ENCODE measurements around the gene FBXW8. TPM values are rescaled to one million over a fixed set of nuclear protein-coding genes. Genes with fewer than 3 reads are reported as not detected.
A peak's percentile ranks its signal among the peaks of the same experiment; 100 is the strongest.

Gene FBXW8
- total and polyA plus RNA-seq, 7 experiments from 2014 or later: 4.8 to 13.2 (median 11.7) TPM

- Mint-ChIP-seq H3K27me3 (peaks cover 0 to 2% (median 0%) of the 10 kb centered on the region in 5 donors), H3K4me1 (peaks cover 59 to 91% (median 80%) of the 10 kb centered on the region in 7 donors), H3K4me3 (peak overlapping the region in 4 of 10 donors; percentile 9 to 54 (median 36)), H3K9me3 (peaks cover 0 to 1% (median 0%) of the 10 kb centered on the region in 11 donors), H3K36me3 (peaks cover 0 to 41% (median 7%) of the 10 kb centered on the region in 5 donors), H3K27ac (peak overlapping the region in 3 of 9 donors; percentile 3 to 85 (median 64))
- no peaks in the 10 kb centered on the region for H3K27me3 ChIP-seq (ENCODE audit: control insufficient read depth in 2 of 2, insufficient read depth in 2 of 2, low read length in 2 of 2)
- intact Hi-C loops (cut with micrococcal nuclease): loop anchor here (5.0 to 10.0 kb wide), 4 partner anchors 184 to 1454 kb away; partner anchors contain the start of genes FBXO21 (in 1 of the 2), RNFT2 (in 1 of the 2), SPRING1 (in 1 of the 2) and SUDS3 (in 1 of the 2)
- no peak for ATAC-seq
- H3K4me1 ChIP-seq (ENCODE audit: control insufficient read depth in 2 of 2, insufficient read depth in 2 of 2, low read length in 2 of 2): peaks cover 36 to 54% of the 10 kb centered on the region in 2 donors
- no peak overlapping the region for H3K4me3 ChIP-seq (ENCODE audit: low read length)
- POLR2A ChIA-PET: interaction anchor here (0.6 kb wide), 1 partner anchor 167 kb away, joined by 3 read pairs; no protein-coding TSS in a partner anchor
- H3K9me3 ChIP-seq (ENCODE audit: control insufficient read depth in 2 of 3, low read length in 3 of 3): no peaks in the 10 kb centered on the region
- no peaks in the 10 kb centered on the region for H3K36me3 ChIP-seq (ENCODE audit: control insufficient read depth in 2 of 3, insufficient read depth in 3 of 3, low read length in 3 of 3)
- no peak for DNase-seq
- CTCF ChIA-PET: interaction anchor here (1.0 kb wide), 1 partner anchor 211 kb away, joined by 3 read pairs; no protein-coding TSS in a partner anchor
- no peak overlapping the region for H3K27ac ChIP-seq (ENCODE audit: low read depth, low read length)
Measured at GRCh38 chr12:116920939-116921338, 10.2 kb downstream of the FBXW8 start.

GRCh38 chr12:116922194-116922897 is 11.6 kb downstream of the FBXW8 start:
- no peaks in the 10 kb centered on the region for H3K9me3 ChIP-seq (ENCODE audit: control insufficient read depth in 2 of 3, low read length in 3 of 3)
- Mint-ChIP-seq H3K27me3 (peaks cover 0 to 6% (median 0%) of the 10 kb centered on the region in 5 donors), H3K4me3 (peak overlapping the region; percentile 26 to 74 (median 61)), H3K4me1 (peaks cover 57 to 93% (median 88%) of the 10 kb centered on the region in 7 donors), H3K27ac (peak overlapping the region; percentile 55 to 88 (median 73)), H3K36me3 (peaks cover 0 to 36% (median 0%) of the 10 kb centered on the region in 5 donors), H3K9me3 (no peaks in the 10 kb centered on the region)
- H3K27ac ChIP-seq (ENCODE audit: low read depth, low read length): peak overlapping the region; percentile 8
- H3K36me3 ChIP-seq (ENCODE audit: control insufficient read depth in 2 of 3, insufficient read depth in 3 of 3, low read length in 3 of 3): no peaks in the 10 kb centered on the region
- H3K27me3 ChIP-seq (ENCODE audit: control insufficient read depth in 2 of 2, insufficient read depth in 2 of 2, low read length in 2 of 2): no peaks in the 10 kb centered on the region
- POLR2A ChIA-PET: no interaction called here
- ATAC-seq: no peak
- intact Hi-C loops (cut with micrococcal nuclease): loop anchor here (2.0 to 10.0 kb wide), 5 partner anchors 176 to 1452 kb away; partner anchors contain the start of genes FBXO21 (in 1 of the 2), RNFT2 (in 1 of the 2), SPRING1 (in 1 of the 2) and SUDS3 (in 1 of the 2)
- peaks cover 26 to 68% of the 10 kb centered on the region in 2 donors for H3K4me1 ChIP-seq (ENCODE audit: control insufficient read depth in 2 of 2, insufficient read depth in 2 of 2, low read length in 2 of 2)
- peak in 5 of 9 donors; percentile 17 to 36 (median 22) for DNase-seq
- CTCF ChIA-PET: no interaction called here
- no peak overlapping the region for H3K4me3 ChIP-seq (ENCODE audit: low read length)

- Mint-ChIP-seq H3K4me1 (peaks cover 51 to 86% (median 70%) of the 10 kb centered on the region in 7 donors), H3K4me3 (peak overlapping the region; percentile 27 to 82 (median 77)), H3K27ac (peak overlapping the region; percentile 40 to 82 (median 62)), H3K27me3 (peaks cover 0 to 8% (median 0%) of the 10 kb centered on the region in 5 donors), H3K36me3 (peaks cover 7 to 36% (median 10%) of the 10 kb centered on the region in 5 donors), H3K9me3 (no peaks in the 10 kb centered on the region)
- H3K4me1 ChIP-seq (ENCODE audit: control insufficient read depth in 2 of 2, insufficient read depth in 2 of 2, low read length in 2 of 2): peaks cover 26 to 59% of the 10 kb centered on the region in 2 donors
- peak overlapping the region; percentile 21 for H3K4me3 ChIP-seq (ENCODE audit: low read length)
- no peaks in the 10 kb centered on the region for H3K9me3 ChIP-seq (ENCODE audit: control insufficient read depth in 2 of 3, low read length in 3 of 3)
- H3K27me3 ChIP-seq (ENCODE audit: control insufficient read depth in 2 of 2, insufficient read depth in 2 of 2, low read length in 2 of 2): no peaks in the 10 kb centered on the region
- ChIA-PET CTCF (no interaction called here), POLR2A (interaction anchor here (1.0 to 1.1 kb wide), 2 partner anchors 11 to 14 kb away, joined by 3 to 4 read pairs; no protein-coding TSS in a partner anchor)
- H3K36me3 ChIP-seq (ENCODE audit: control insufficient read depth in 2 of 3, insufficient read depth in 3 of 3, low read length in 3 of 3): no peaks in the 10 kb centered on the region
- no peak overlapping the region for H3K27ac ChIP-seq (ENCODE audit: low read depth, low read length)
- intact Hi-C loops (cut with micrococcal nuclease): loop anchor here (1.0 to 10.0 kb wide), 11 partner anchors 14 to 1450 kb away; partner anchors contain the start of genes RNFT2 (in 2 of the 2), SPRING1 (in 2 of the 2), FBXO21 (in 1 of the 2) and FBXW8 (in 1 of the 2)
- DNase-seq: peak in 8 of 9 donors; percentile 46 to 86 (median 80)
- peak; percentile 96 for ATAC-seq
Measured at GRCh38 chr12:116924558-116925453, 14.1 kb downstream of the FBXW8 start.

GRCh38 chr12:116926283-116927243 is 15.8 kb downstream of the FBXW8 start:
- H3K4me3 Mint-ChIP-seq: peak overlapping the region in 6 of 10 donors; percentile 17 to 82 (median 56)
- H3K4me3 ChIP-seq (ENCODE audit: low read length): no peak overlapping the region
- CTCF ChIA-PET: no interaction called here

GRCh38 chr12:116927244-116927940 is 16.6 kb downstream of the FBXW8 start:
- Mint-ChIP-seq H3K27ac (no peak overlapping the region), H3K4me1 (peaks cover 29 to 72% (median 56%) of the 10 kb centered on the region in 7 donors), H3K36me3 (peaks cover 7 to 42% (median 28%) of the 10 kb centered on the region in 5 donors), H3K27me3 (peaks cover 0 to 8% (median 0%) of the 10 kb centered on the region in 5 donors), H3K9me3 (no peaks in the 10 kb centered on the region), H3K4me3 (no peak overlapping the region)
- ChIA-PET CTCF (no interaction called here), POLR2A (no interaction called here)
- Histone ChIP-seq H3K4me1 (ENCODE audit: control insufficient read depth in 2 of 2, insufficient read depth in 2 of 2, low read length in 2 of 2) (peaks cover 20 to 43% of the 10 kb centered on the region in 2 donors), H3K4me3 (ENCODE audit: low read length) (no peak overlapping the region), H3K36me3 (ENCODE audit: control insufficient read depth in 2 of 3, insufficient read depth in 3 of 3, low read length in 3 of 3) (no peaks in the 10 kb centered on the region), H3K27ac (ENCODE audit: low read depth, low read length) (no peak overlapping the region), H3K9me3 (ENCODE audit: control insufficient read depth in 2 of 3, low read length in 3 of 3) (no peaks in the 10 kb centered on the region), H3K27me3 (ENCODE audit: control insufficient read depth in 2 of 2, insufficient read depth in 2 of 2, low read length in 2 of 2) (no peaks in the 10 kb centered on the region)
- intact Hi-C loops (cut with micrococcal nuclease): loop anchor here in 1 of 2 donors (10.0 kb wide), 2 partner anchors 963 to 1447 kb away; partner anchors contain the start of genes SUDS3 and TAOK3
- DNase-seq: no peak
- ATAC-seq: no peak

More at GRCh38 chr12:116926283-116927243, 15.8 kb downstream of the FBXW8 start:
- H3K27ac Mint-ChIP-seq: peak overlapping the region in 1 of 9 donors; percentile 7
- H3K27ac ChIP-seq (ENCODE audit: low read depth, low read length): no peak overlapping the region
- peaks cover 26 to 46% of the 10 kb centered on the region in 2 donors for H3K4me1 ChIP-seq (ENCODE audit: control insufficient read depth in 2 of 2, insufficient read depth in 2 of 2, low read length in 2 of 2)
- intact Hi-C loops (cut with micrococcal nuclease): loop anchor here in 1 of 2 donors (10.0 kb wide), 2 partner anchors 962 to 1448 kb away; partner anchors contain the start of genes SUDS3 and TAOK3
- POLR2A ChIA-PET: no interaction called here
- no peaks in the 10 kb centered on the region for H3K9me3 Mint-ChIP-seq
- ATAC-seq: no peak
- no peaks in the 10 kb centered on the region for H3K9me3 ChIP-seq (ENCODE audit: control insufficient read depth in 2 of 3, low read length in 3 of 3)
- H3K36me3 ChIP-seq (ENCODE audit: control insufficient read depth in 2 of 3, insufficient read depth in 3 of 3, low read length in 3 of 3): no peaks in the 10 kb centered on the region
- peaks cover 36 to 77% (median 58%) of the 10 kb centered on the region in 7 donors for H3K4me1 Mint-ChIP-seq
- H3K27me3 ChIP-seq (ENCODE audit: control insufficient read depth in 2 of 2, insufficient read depth in 2 of 2, low read length in 2 of 2): no peaks in the 10 kb centered on the region
- peaks cover 7 to 39% (median 21%) of the 10 kb centered on the region in 5 donors for H3K36me3 Mint-ChIP-seq
- H3K27me3 Mint-ChIP-seq: peaks cover 0 to 8% (median 0%) of the 10 kb centered on the region in 5 donors
- DNase-seq: no peak

Data from naive thymus-derived CD4-positive, alpha-beta T cell (primary cell).